Ramos (cell line): ENCODE data around the gene KCNMB2.
"Not testable (repeated sequence)": the region's sequence is repeated elsewhere in the genome, so short reads cannot be mapped to it uniquely, and the experiment has no call there.

ENCODE experiments used
- in situ Hi-C: fragments of 300-500 bp; cut with MboI; formaldehyde crosslinking; loops from one replicate; pipeline ENCODE4 v1.14.3; 2022; ENCODE audit warnings: low sequenced_read_pairs; ENCODE audit not compliant: unreplicated experiment

KCNMB2 gene

GRCh38 chr3:178536211-178537079, at the start of gene KCNMB2:
KCNMB2 (plus strand) TSS chr3:178536436.
- in situ Hi-C loops: no loop called here

GRCh38 chr3:178486903-178487302, 49.3 kb upstream of the KCNMB2 start:
- in situ Hi-C loops: no loop called here

GRCh38 chr3:178487752-178488151, 48.5 kb upstream of the KCNMB2 start:
- in situ Hi-C loops: no loop called here

- in situ Hi-C loops: no loop called here
Measured at GRCh38 chr3:178491751-178492150, 44.5 kb upstream of the KCNMB2 start.

GRCh38 chr3:178492491-178492890, 43.7 kb upstream of the KCNMB2 start:
- in situ Hi-C loops: no loop called here

- in situ Hi-C loops: no loop called here
Measured at GRCh38 chr3:178494386-178494785, 41.9 kb upstream of the KCNMB2 start.

GRCh38 chr3:178496911-178497310, 39.3 kb upstream of the KCNMB2 start:
- in situ Hi-C loops: no loop called here

- in situ Hi-C loops: no loop called here
Measured at GRCh38 chr3:178498871-178499270, 37.4 kb upstream of the KCNMB2 start.

- in situ Hi-C loops: no loop called here
Measured at GRCh38 chr3:178500631-178501030, 35.6 kb upstream of the KCNMB2 start.

GRCh38 chr3:178504128-178504527, 32.1 kb upstream of the KCNMB2 start:
- in situ Hi-C loops: no loop called here

GRCh38 chr3:178505832-178506231, 30.4 kb upstream of the KCNMB2 start:
- in situ Hi-C loops: no loop called here

GRCh38 chr3:178507507-178508442, 28.5 kb upstream of the KCNMB2 start:
- in situ Hi-C loops: no loop called here

GRCh38 chr3:178508443-178508825, 27.8 kb upstream of the KCNMB2 start:
- in situ Hi-C loops: no loop called here

- in situ Hi-C loops: no loop called here
Measured at GRCh38 chr3:178510496-178510895, 25.7 kb upstream of the KCNMB2 start.

GRCh38 chr3:178512647-178513046, 23.6 kb upstream of the KCNMB2 start:
- in situ Hi-C loops: no loop called here

- in situ Hi-C loops: no loop called here
Measured at GRCh38 chr3:178513546-178514380, 22.5 kb upstream of the KCNMB2 start.

- in situ Hi-C loops: no loop called here
Measured at GRCh38 chr3:178514401-178514800, 21.8 kb upstream of the KCNMB2 start.

GRCh38 chr3:178515076-178515744, 21.0 kb upstream of the KCNMB2 start:
- in situ Hi-C loops: not testable (repeated sequence)

GRCh38 chr3:178517665-178518334, 18.4 kb upstream of the KCNMB2 start:
- in situ Hi-C loops: no loop called here
